Coronary artery (tissue), 2 donors: Measurements from ENCODE around the gene ANXA2.

Experiments
- DNase-seq: peaks from one replicate; pipeline ENCODE4 v3.0.0-alpha.2; 2017; ENCODE audit warnings: low spot score
- H3K27ac ChIP-seq, 2 donors: fragments of 200-600 bp; sonication (generic); one replicate each; pipeline ENCODE4 v1.5.1; 2016 to 2019
- H3K4me3 ChIP-seq: fragments of 200-600 bp; sonication (generic); 2 replicates; pipeline ENCODE4 v1.5.1; 2016; ENCODE audit warnings: mild to moderate bottlenecking, moderate library complexity
- CTCF ChIP-seq: fragments of 200-600 bp; sonication (generic); IDR thresholded peaks from one replicate; pipeline ENCODE4 v1.5.1; 2019; ENCODE audit warnings: antibody characterized with exemption

ANXA2 gene

GRCh38 chr15:60399931-60400330 lies 2.1 kb upstream of the ANXA2 start:
- DNase-seq = no peak
- no peak overlapping the region for H3K4me3 ChIP-seq
- TF ChIP-seq CTCF = no peak
- H3K27ac ChIP-seq = peak overlapping the region in 1 of 2 donors; percentile 98

GRCh38 chr15:60399246-60399915 lies 1.6 kb upstream of the ANXA2 start:
- no peak for TF ChIP-seq CTCF
- DNase-seq = no peak
- H3K4me3 ChIP-seq = peak overlapping the region; percentile 90
- H3K27ac ChIP-seq = peak overlapping the region in 1 of 2 donors; percentile 98

- Histone ChIP-seq H3K27ac (peak overlapping the region; percentile 98), H3K4me3 (peak overlapping the region; percentile 90)
- DNase-seq = peak; percentile 85
- TF ChIP-seq CTCF = no peak
Observed at GRCh38 chr15:60396958-60397771, 621 bp downstream of the ANXA2 start.

GRCh38 chr15:60396560-60396957 lies 1.2 kb downstream of the ANXA2 start:
- no peak for DNase-seq
- Histone ChIP-seq H3K27ac (peak overlapping the region; percentile 98), H3K4me3 (peak overlapping the region; percentile 90)
- TF ChIP-seq CTCF = no peak

GRCh38 chr15:60396100-60396499 lies 1.7 kb downstream of the ANXA2 start:
- Histone ChIP-seq H3K27ac (peak overlapping the region; percentile 98), H3K4me3 (peak overlapping the region; percentile 90)
- DNase-seq = no peak
- TF ChIP-seq CTCF = no peak

- peak overlapping the region; percentile 98 for H3K27ac ChIP-seq
- peak overlapping the region; percentile 90 for H3K4me3 ChIP-seq
- no peak for DNase-seq
- TF ChIP-seq CTCF = no peak
Observed at GRCh38 chr15:60395276-60396011, 2.3 kb downstream of the ANXA2 start.
